K562 (cell line): ENCODE results near the gene CDNF. TPM values are rescaled to one million over a fixed set of nuclear protein-coding genes. Genes with fewer than 3 reads are reported as not detected.

Experiments used
- ASH1L ChIP-seq: fragments of 450-650 bp; IDR thresholded peaks from 2 replicates; pipeline ENCODE4 v1.6.1; 2018; ENCODE audit warnings: borderline replicate concordance, mild to moderate bottlenecking, low read depth; ENCODE audit not compliant: partially characterized antibody
- ATF3 ChIP-seq, 2 experiments: fragments of 450-650 bp in 1 of 2; sonication (generic) in 1 of 2; formaldehyde crosslinking in 1 of 2; IDR thresholded peaks in 1 of 2; conservative IDR thresholded peaks in 1 of 2; 2 replicates each; pipeline versions ENCODE4 v1.6.1 to v1.8.1; 2016 to 2023; ENCODE audit warnings: mild to moderate bottlenecking in 2 of 2, moderate library complexity in 2 of 2, inconsistent platforms in 1 of 2, missing genetic modification reagents in 1 of 2
- CREB3L1 ChIP-seq: fragments of 450-650 bp; IDR thresholded peaks from 2 replicates; pipeline ENCODE4 v1.6.1; 2014; ENCODE audit warnings: low read depth, mild to moderate bottlenecking, moderate library complexity, borderline replicate concordance
- HMBOX1 ChIP-seq: sonication (generic); IDR thresholded peaks from 2 replicates; pipeline ENCODE4 v1.6.1; 2016
- KHSRP ChIP-seq: fragments of 450-650 bp; IDR thresholded peaks from 2 replicates; pipeline ENCODE4 v1.6.1; 2017
- NR2C1 ChIP-seq, 2 experiments: fragments of 450-650 bp; IDR thresholded peaks; 2 replicates each; pipeline ENCODE4 v1.6.1; 2017; ENCODE audit warnings: mild to moderate bottlenecking in 2 of 2, antibody characterized with exemption in 1 of 2, inconsistent platforms in 1 of 2, missing compliant biosample characterization in 1 of 2, missing genetic modification characterization in 1 of 2
- SLC30A9 ChIP-seq: fragments of 250-450 bp; sonication (Bioruptor Pico); IDR thresholded peaks from 2 replicates; pipeline ENCODE4 v1.8.0; 2022; ENCODE audit warnings: mild to moderate bottlenecking, moderate library complexity
- TAF15 ChIP-seq: fragments of 200-400 bp; formaldehyde crosslinking; IDR thresholded peaks from 2 replicates; pipeline ENCODE4 v1.6.1; 2017; ENCODE audit warnings: mild to moderate bottlenecking, low read depth, low read length, moderate library complexity
- TARDBP ChIP-seq: fragments of 450-650 bp; IDR thresholded peaks from 2 replicates; pipeline ENCODE4 v1.6.1; 2016
- ZC3H8 ChIP-seq: fragments of 450-650 bp; IDR thresholded peaks from 2 replicates; pipeline ENCODE4 v1.6.1; 2017
- ZNF324 ChIP-seq: fragments of 250-450 bp; sonication (Bioruptor Pico); IDR thresholded peaks from 2 replicates; pipeline ENCODE4 v1.4.0; 2020; ENCODE audit warnings: mild to moderate bottlenecking
- ZNF764 ChIP-seq: fragments of 250-450 bp; sonication (Bioruptor Pico); IDR thresholded peaks from 2 replicates; pipeline ENCODE4 v1.4.0; 2020; ENCODE audit warnings: low read depth, mild to moderate bottlenecking, moderate library complexity
- polyA plus RNA-seq, 8 experiments: library from polyadenylated mRNA; depleted of rRNA in 4 of 8; stranded (reverse) in 5 of 8; unstranded in 3 of 8; fragments of >200 nt; fragmentation: Nextera tagmentation in 2 of 8; fragmentation: Illumina TruSeq in 1 of 8; extraction: Ambion mirVana in 2 of 8; extraction: Trizol in 1 of 8; gene quantifications; 2 replicates each; pipeline versions ENCODE4 v1.2.1 to v1.2.3, GENCODE V29; 2011 to 2014; ENCODE audit warnings: inconsistent platforms in 1 of 8, missing spikeins in 1 of 8
- total RNA-seq, 7 experiments: library from RNA; depleted of rRNA in 6 of 7; stranded (reverse); fragments of >200 nt in 6 of 7; fragmentation: Illumina TruSeq in 2 of 7; extraction: Trizol in 2 of 7; gene quantifications; 2 replicates each; pipeline versions ENCODE4 v1.2.1 to v1.2.3, GENCODE V29; 2011 to 2021; ENCODE audit warnings: low replicate concordance in 1 of 7
- TF ChIP-seq, protein P1 (sequence below): IDR thresholded peaks from 2 replicates; pipeline ENCODE4 v1.6.1; 2012; ENCODE audit warnings: low read depth, low read length, improper control_type of control experiment, borderline replicate concordance
- TF ChIP-seq, protein P2 (sequence below): fragments of 250-450 bp; sonication (Bioruptor Pico); IDR thresholded peaks from 2 replicates; pipeline ENCODE4 v1.6.1; 2021; ENCODE audit warnings: mild to moderate bottlenecking
- TF ChIP-seq, protein P3 (sequence below): fragments of 150-350 bp; IDR thresholded peaks from 2 replicates; pipeline ENCODE4 v1.6.1; 2014; ENCODE audit warnings: low read depth, mild to moderate bottlenecking, low read length, borderline replicate concordance

The CDNF gene
- total and polyA plus RNA-seq, 9 of the 15 experiments (the other 6 are each of a cell fraction or from before 2014, with no cell fraction given): 0.18 to 1.6 (median 0.61) TPM

DNA sequence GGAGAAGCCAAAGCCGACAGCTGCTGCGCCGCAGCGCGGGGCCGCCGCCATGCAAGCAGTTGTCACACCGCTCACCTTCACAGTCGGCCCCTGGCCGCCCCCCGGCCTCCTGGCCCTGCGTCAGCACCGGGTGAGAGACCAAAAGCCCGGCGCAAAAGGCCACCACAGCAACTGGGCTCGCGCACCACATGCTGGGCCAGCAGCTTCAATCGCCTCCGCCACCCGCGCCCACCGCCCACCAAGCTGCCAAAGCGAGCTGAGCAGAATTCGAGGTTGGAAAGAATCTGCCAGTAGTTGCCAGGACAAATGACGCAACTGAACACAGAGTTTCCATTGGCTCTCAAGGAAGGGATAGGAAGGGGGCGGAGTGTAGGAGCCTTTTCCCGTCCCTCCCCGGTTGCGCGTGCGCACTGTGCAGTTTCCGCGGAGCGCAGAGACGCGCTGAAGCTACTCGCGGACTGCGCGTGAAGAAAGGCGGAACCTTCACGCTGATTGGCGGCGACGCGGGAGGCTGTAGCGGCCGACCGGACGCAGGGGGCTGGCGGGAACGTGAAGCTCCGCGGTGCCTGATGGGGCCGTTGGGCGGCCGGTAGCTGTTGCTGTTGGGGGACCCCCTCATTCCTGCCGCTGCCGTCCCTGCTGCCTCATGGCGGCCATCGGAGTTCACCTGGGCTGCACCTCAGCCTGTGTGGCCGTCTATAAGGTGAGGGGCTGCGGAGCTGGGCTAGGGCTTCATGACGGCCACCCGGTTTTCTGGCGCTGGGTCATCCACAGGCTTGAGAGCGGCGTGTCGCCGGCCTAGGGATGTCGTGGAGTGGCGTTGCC is at the start of gene CDNF, which contains the start of the genes HSPA14 and MSANTD7 (continued):
- TF ChIP-seq, protein P1, sequence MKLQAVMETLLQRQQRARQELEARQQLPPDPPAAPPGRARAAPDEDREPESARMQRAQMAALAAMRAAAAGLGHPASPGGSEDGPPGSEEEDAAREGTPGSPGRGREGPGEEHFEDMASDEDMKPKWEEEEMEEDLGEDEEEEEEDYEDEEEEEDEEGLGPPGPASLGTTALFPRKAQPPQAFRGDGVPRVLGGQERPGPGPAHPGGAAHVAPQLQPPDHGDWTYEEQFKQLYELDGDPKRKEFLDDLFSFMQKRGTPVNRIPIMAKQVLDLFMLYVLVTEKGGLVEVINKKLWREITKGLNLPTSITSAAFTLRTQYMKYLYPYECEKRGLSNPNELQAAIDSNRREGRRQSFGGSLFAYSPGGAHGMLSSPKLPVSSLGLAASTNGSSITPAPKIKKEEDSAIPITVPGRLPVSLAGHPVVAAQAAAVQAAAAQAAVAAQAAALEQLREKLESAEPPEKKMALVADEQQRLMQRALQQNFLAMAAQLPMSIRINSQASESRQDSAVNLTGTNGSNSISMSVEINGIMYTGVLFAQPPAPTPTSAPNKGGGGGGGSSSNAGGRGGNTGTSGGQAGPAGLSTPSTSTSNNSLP: no peak
- TF ChIP-seq, protein P2, sequence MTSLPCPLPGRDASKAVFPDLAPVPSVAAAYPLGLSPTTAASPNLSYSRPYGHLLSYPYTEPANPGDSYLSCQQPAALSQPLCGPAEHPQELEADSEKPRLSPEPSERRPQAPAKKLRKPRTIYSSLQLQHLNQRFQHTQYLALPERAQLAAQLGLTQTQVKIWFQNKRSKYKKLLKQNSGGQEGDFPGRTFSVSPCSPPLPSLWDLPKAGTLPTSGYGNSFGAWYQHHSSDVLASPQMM: no peak
- TF ChIP-seq NR2C1 (IDR thresholded peaks at IDR 0.05): no peak
- no peak for TF ChIP-seq NR2C1 (tag; IDR thresholded peaks at IDR 0.05)
- TF ChIP-seq ASH1L: no peak
- TF ChIP-seq ZNF764 (CRISPR knock-in tag): no peak
- TF ChIP-seq ATF3 (IDR thresholded peaks at IDR 0.05): peak; percentile 96
- no peak for TF ChIP-seq ATF3 (CRISPR knock-in tag; conservative IDR thresholded peaks at IDR 0.05)
- TF ChIP-seq ZNF324 (CRISPR knock-in tag): no peak; the same call in 1 of the 2 replicates
- TF ChIP-seq HMBOX1: no peak
- TF ChIP-seq, protein P3, sequence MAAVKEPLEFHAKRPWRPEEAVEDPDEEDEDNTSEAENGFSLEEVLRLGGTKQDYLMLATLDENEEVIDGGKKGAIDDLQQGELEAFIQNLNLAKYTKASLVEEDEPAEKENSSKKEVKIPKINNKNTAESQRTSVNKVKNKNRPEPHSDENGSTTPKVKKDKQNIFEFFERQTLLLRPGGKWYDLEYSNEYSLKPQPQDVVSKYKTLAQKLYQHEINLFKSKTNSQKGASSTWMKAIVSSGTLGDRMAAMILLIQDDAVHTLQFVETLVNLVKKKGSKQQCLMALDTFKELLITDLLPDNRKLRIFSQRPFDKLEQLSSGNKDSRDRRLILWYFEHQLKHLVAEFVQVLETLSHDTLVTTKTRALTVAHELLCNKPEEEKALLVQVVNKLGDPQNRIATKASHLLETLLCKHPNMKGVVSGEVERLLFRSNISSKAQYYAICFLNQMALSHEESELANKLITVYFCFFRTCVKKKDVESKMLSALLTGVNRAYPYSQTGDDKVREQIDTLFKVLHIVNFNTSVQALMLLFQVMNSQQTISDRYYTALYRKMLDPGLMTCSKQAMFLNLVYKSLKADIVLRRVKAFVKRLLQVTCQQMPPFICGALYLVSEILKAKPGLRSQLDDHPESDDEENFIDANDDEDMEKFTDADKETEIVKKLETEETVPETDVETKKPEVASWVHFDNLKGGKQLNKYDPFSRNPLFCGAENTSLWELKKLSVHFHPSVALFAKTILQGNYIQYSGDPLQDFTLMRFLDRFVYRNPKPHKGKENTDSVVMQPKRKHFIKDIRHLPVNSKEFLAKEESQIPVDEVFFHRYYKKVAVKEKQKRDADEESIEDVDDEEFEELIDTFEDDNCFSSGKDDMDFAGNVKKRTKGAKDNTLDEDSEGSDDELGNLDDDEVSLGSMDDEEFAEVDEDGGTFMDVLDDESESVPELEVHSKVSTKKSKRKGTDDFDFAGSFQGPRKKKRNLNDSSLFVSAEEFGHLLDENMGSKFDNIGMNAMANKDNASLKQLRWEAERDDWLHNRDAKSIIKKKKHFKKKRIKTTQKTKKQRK: no peak
- no peak; the same call in 1 of the 2 replicates for TF ChIP-seq KHSRP
- TF ChIP-seq SLC30A9 (CRISPR knock-in tag): no peak
- no peak for TF ChIP-seq ZC3H8
- no peak for TF ChIP-seq TAF15
- no peak for TF ChIP-seq TARDBP
- TF ChIP-seq CREB3L1: no peak
